ENCODE measurements around the gene LRRC7. TPM values are rescaled to one million over a fixed set of nuclear protein-coding genes. Genes with fewer than 3 reads are reported as not detected.

LRRC7 gene
- total and polyA plus RNA-seq, 2 donors from 2014 or later = 0.19 to 0.37 TPM

- TF ChIP-seq CTCF (IDR thresholded peaks at IDR 0.05; ENCODE audit: borderline replicate concordance, extremely low read depth, insufficient read depth) = no peak
- no peaks in the 10 kb centered on the region for H3K27me3 ChIP-seq (ENCODE audit: control insufficient read depth, insufficient read depth, low read length)
- intact Hi-C loops (cut with DNase I) = no loop called here
- no peak overlapping the region for H3K9ac ChIP-seq (ENCODE audit: low read length in 3 of 3)
- DNase-seq = peak in 2 of 5 donors; percentile 21 to 44
- no peaks in the 10 kb centered on the region for H3K36me3 ChIP-seq (ENCODE audit: control insufficient read depth in 2 of 3, insufficient read depth in 3 of 3, low read length in 3 of 3)
- peaks cover 0 to 3% (median 3%) of the 10 kb centered on the region in 3 donors for H3K4me1 ChIP-seq (ENCODE audit: control insufficient read depth in 2 of 3, insufficient read depth in 2 of 3, low read depth in 1 of 3, low read length in 3 of 3)
- H3K4me3 ChIP-seq (ENCODE audit: low read length in 3 of 3) = no peak overlapping the region
- H3K27ac ChIP-seq (ENCODE audit: low read depth in 2 of 2, low read length in 2 of 2) = no peak overlapping the region
- FAIRE-seq = no peak
- no peaks in the 10 kb centered on the region for H3K9me3 ChIP-seq (ENCODE audit: control insufficient read depth in 2 of 3, insufficient read depth in 1 of 3, low read length in 3 of 3)
Measured at GRCh38 chr1:69914976-69915765, 347.4 kb downstream of the LRRC7 start.

- intact Hi-C loops (cut with DNase I) = no loop called here
- Histone ChIP-seq H3K9me3 (ENCODE audit: control insufficient read depth in 2 of 3, insufficient read depth in 1 of 3, low read length in 3 of 3) (no peaks in the 10 kb centered on the region), H3K4me3 (ENCODE audit: low read length in 3 of 3) (no peak overlapping the region), H3K36me3 (ENCODE audit: control insufficient read depth in 2 of 3, insufficient read depth in 3 of 3, low read length in 3 of 3) (no peaks in the 10 kb centered on the region), H3K9ac (ENCODE audit: low read length in 3 of 3) (no peak overlapping the region), H3K4me1 (ENCODE audit: control insufficient read depth in 2 of 3, insufficient read depth in 2 of 3, low read depth in 1 of 3, low read length in 3 of 3) (peaks cover 0 to 3% (median 0%) of the 10 kb centered on the region in 3 donors), H3K27me3 (ENCODE audit: control insufficient read depth, insufficient read depth, low read length) (no peaks in the 10 kb centered on the region), H3K27ac (ENCODE audit: low read depth in 2 of 2, low read length in 2 of 2) (no peak overlapping the region)
- FAIRE-seq (no peak), DNase-seq (peak in 2 of 5 donors; percentile 28 to 53)
- TF ChIP-seq CTCF (IDR thresholded peaks at IDR 0.05; ENCODE audit: borderline replicate concordance, extremely low read depth, insufficient read depth) = no peak
Measured at GRCh38 chr1:69919129-69919921, 351.6 kb downstream of the LRRC7 start.

GRCh38 chr1:69919922-69920273, 352.2 kb downstream of the LRRC7 start:
- no peak for FAIRE-seq

More at GRCh38 chr1:69919922-69920273, 352.2 kb downstream of the LRRC7 start:
- Histone ChIP-seq H3K27ac (ENCODE audit: low read depth in 2 of 2, low read length in 2 of 2) (no peak overlapping the region), H3K9ac (ENCODE audit: low read length in 3 of 3) (no peak overlapping the region), H3K27me3 (ENCODE audit: control insufficient read depth, insufficient read depth, low read length) (no peaks in the 10 kb centered on the region), H3K9me3 (ENCODE audit: control insufficient read depth in 2 of 3, insufficient read depth in 1 of 3, low read length in 3 of 3) (no peaks in the 10 kb centered on the region), H3K4me1 (ENCODE audit: control insufficient read depth in 2 of 3, insufficient read depth in 2 of 3, low read depth in 1 of 3, low read length in 3 of 3) (peaks cover 0 to 3% (median 0%) of the 10 kb centered on the region in 3 donors), H3K36me3 (ENCODE audit: control insufficient read depth in 2 of 3, insufficient read depth in 3 of 3, low read length in 3 of 3) (no peaks in the 10 kb centered on the region), H3K4me3 (ENCODE audit: low read length in 3 of 3) (no peak overlapping the region)
- peak in 1 of 5 donors; percentile 55 for DNase-seq
- TF ChIP-seq CTCF (IDR thresholded peaks at IDR 0.05; ENCODE audit: borderline replicate concordance, extremely low read depth, insufficient read depth) = no peak
- intact Hi-C loops (cut with DNase I) = no loop called here
